HepG2 (cell line): Measurements from ENCODE around the gene CASKIN2. TPM values are rescaled to one million over a fixed set of nuclear protein-coding genes. Genes with fewer than 3 reads are reported as not detected.
A peak's percentile ranks its signal among the peaks of the same experiment; 100 is the strongest.

Experiments used
- GPBP1L1 ChIP-seq: sonication (generic); formaldehyde crosslinking; IDR thresholded peaks from 2 replicates; pipeline ENCODE4 v1.5.0; 2020; ENCODE audit warnings: mild to moderate bottlenecking, missing genetic modification reagents
- IRX3 ChIP-seq: sonication (generic); formaldehyde crosslinking; IDR thresholded peaks from 2 replicates; pipeline ENCODE4 v1.8.1; 2023; ENCODE audit warnings: mild to moderate bottlenecking, low read depth, missing genetic modification reagents, borderline replicate concordance
- MAZ ChIP-seq, 2 experiments: sonication (generic) in 1 of 2; formaldehyde crosslinking in 1 of 2; IDR thresholded peaks; 2 replicates each; pipeline versions ENCODE4 v1.5.0 to v1.6.1; 2012 to 2020; ENCODE audit warnings: low read depth in 2 of 2, mild to moderate bottlenecking in 2 of 2, borderline replicate concordance in 1 of 2, improper control_type of control experiment in 1 of 2, low read length in 1 of 2, missing genetic modification reagents in 1 of 2, moderate library complexity in 1 of 2
- MTA1 ChIP-seq: sonication (generic); formaldehyde crosslinking; IDR thresholded peaks from 2 replicates; pipeline ENCODE4 v1.4.0; 2020; ENCODE audit warnings: missing genetic modification reagents, mild to moderate bottlenecking, borderline replicate concordance
- MZF1 ChIP-seq: sonication (generic); formaldehyde crosslinking; IDR thresholded peaks from 2 replicates; pipeline ENCODE4 v1.8.1; 2023; ENCODE audit warnings: mild to moderate bottlenecking, missing genetic modification reagents, borderline replicate concordance
- NAIF1 ChIP-seq: sonication (generic); formaldehyde crosslinking; IDR thresholded peaks from 2 replicates; pipeline ENCODE4 v1.5.0; 2020; ENCODE audit warnings: mild to moderate bottlenecking, missing genetic modification reagents, borderline replicate concordance
- NR0B2 ChIP-seq: sonication (generic); formaldehyde crosslinking; IDR thresholded peaks from 2 replicates; pipeline ENCODE4 v1.4.0; 2020; ENCODE audit warnings: mild to moderate bottlenecking, missing genetic modification reagents
- NR1H2 ChIP-seq: sonication (generic); formaldehyde crosslinking; IDR thresholded peaks from 2 replicates; pipeline ENCODE4 v1.8.1; 2022; ENCODE audit warnings: low read depth, missing genetic modification reagents, borderline replicate concordance
- SOX13 ChIP-seq, 3 experiments: fragments of 450-650 bp in 1 of 3; sonication (generic) in 1 of 3; formaldehyde crosslinking in 1 of 3; IDR thresholded peaks in 2 of 3; conservative IDR thresholded peaks in 1 of 3; 2 replicates each; pipeline versions ENCODE4 v1.5.0 to v1.6.1; 2016 to 2020; ENCODE audit warnings: antibody characterized with exemption in 1 of 3, mild to moderate bottlenecking in 1 of 3, missing compliant biosample characterization in 1 of 3, missing genetic modification reagents in 1 of 3, moderate library complexity in 1 of 3
- TCF12 ChIP-seq, 2 experiments: fragments of 450-650 bp in 1 of 2; sonication (generic) in 1 of 2; formaldehyde crosslinking in 1 of 2; IDR thresholded peaks; 2 replicates each; pipeline versions ENCODE4 v1.6.1 to v1.8.0; 2017 to 2022; ENCODE audit warnings: antibody characterized with exemption in 1 of 2, mild to moderate bottlenecking in 1 of 2, missing genetic modification reagents in 1 of 2, moderate library complexity in 1 of 2
- TRIM24 ChIP-seq: sonication (generic); formaldehyde crosslinking; IDR thresholded peaks from 2 replicates; pipeline ENCODE4 v1.8.0; 2022; ENCODE audit warnings: mild to moderate bottlenecking, missing genetic modification reagents
- ZHX1 ChIP-seq: sonication (generic); formaldehyde crosslinking; IDR thresholded peaks from 2 replicates; pipeline ENCODE4 v1.8.1; 2022; ENCODE audit warnings: low read depth, mild to moderate bottlenecking, missing genetic modification reagents
- ZNF143 ChIP-seq: sonication (generic); formaldehyde crosslinking; IDR thresholded peaks from 2 replicates; pipeline ENCODE4 v1.4.0; 2020; ENCODE audit warnings: missing genetic modification reagents
- ZNF260 ChIP-seq: sonication (generic); formaldehyde crosslinking; IDR thresholded peaks from 2 replicates; pipeline ENCODE4 v1.4.0; 2020; ENCODE audit warnings: missing genetic modification reagents, low read depth, mild to moderate bottlenecking, borderline replicate concordance
- ZNF292 ChIP-seq: sonication (generic); formaldehyde crosslinking; IDR thresholded peaks from 2 replicates; pipeline ENCODE4 v1.8.1; 2022; ENCODE audit warnings: mild to moderate bottlenecking, low read depth, missing genetic modification reagents, borderline replicate concordance
- ZNF326 ChIP-seq: sonication (generic); formaldehyde crosslinking; IDR thresholded peaks from 2 replicates; pipeline ENCODE4 v1.4.0; 2020; ENCODE audit warnings: missing genetic modification reagents, borderline replicate concordance
- ZNF382 ChIP-seq: sonication (generic); formaldehyde crosslinking; IDR thresholded peaks from 2 replicates; pipeline ENCODE4 v1.5.0; 2020; ENCODE audit warnings: missing genetic modification reagents, mild to moderate bottlenecking, borderline replicate concordance
- ZNF709 ChIP-seq: sonication (generic); formaldehyde crosslinking; IDR thresholded peaks from 2 replicates; pipeline ENCODE4 v1.5.0; 2020; ENCODE audit warnings: mild to moderate bottlenecking, missing genetic modification reagents
- ZNF788 ChIP-seq: sonication (generic); formaldehyde crosslinking; IDR thresholded peaks from 2 replicates; pipeline ENCODE4 v1.5.0; 2020; ENCODE audit warnings: mild to moderate bottlenecking, missing genetic modification reagents, borderline replicate concordance
- ZNF879 ChIP-seq: sonication (generic); formaldehyde crosslinking; IDR thresholded peaks from 2 replicates; pipeline ENCODE4 v1.8.1; 2023; ENCODE audit warnings: missing genetic modification reagents
- polyA plus RNA-seq, 8 experiments: library from polyadenylated mRNA; depleted of rRNA in 3 of 8; stranded (reverse) in 7 of 8; unstranded in 1 of 8; fragments of >200 nt; fragmentation: Illumina TruSeq in 4 of 8; extraction: Trizol in 4 of 8; gene quantifications; 2 replicates each; pipeline versions ENCODE4 v1.2.1 to v1.2.3, GENCODE V29; 2011 to 2016; ENCODE audit warnings: low read depth in 4 of 8, missing spikeins in 1 of 8, mixed read lengths in 1 of 8; ENCODE audit not compliant: insufficient read depth in 1 of 8
- total RNA-seq, 5 experiments: library from RNA; depleted of rRNA; stranded (reverse); fragments of >200 nt; fragmentation: Illumina TruSeq; extraction: Trizol; gene quantifications; 2 replicates each; pipeline ENCODE4 v1.2.3, GENCODE V29; 2016; ENCODE audit warnings: low read depth in 1 of 5

Gene CASKIN2
- total and polyA plus RNA-seq, 2 of the 13 experiments (the other 11 are each of a cell fraction or from before 2014, with no cell fraction given): 5.2 to 7.8 TPM

GRCh38 chr17:75549246-75550138 lies 34.2 kb upstream of the CASKIN2 start (continued):
- TF ChIP-seq MAZ (IDR thresholded peaks at IDR 0.05; ENCODE audit: borderline replicate concordance, low read depth, low read length) (no peak), MAZ (CRISPR knock-in tag; IDR thresholded peaks at IDR 0.05; ENCODE audit: low read depth) (peak; percentile 79; the same call in 1 of the 2 replicates), NR0B2 (CRISPR knock-in tag) (peak; percentile 91), ZHX1 (CRISPR knock-in tag) (0 out of 2 replicates have a peak, but pooled peaks have one; percentile 54), ZNF788 (CRISPR knock-in tag) (peak; percentile 88), ZNF292 (CRISPR knock-in tag) (no peak; the same call in 1 of the 2 replicates), NR1H2 (CRISPR knock-in tag) (no peak), GPBP1L1 (no peak), IRX3 (CRISPR knock-in tag) (no peak), ZNF382 (CRISPR knock-in tag) (no peak), ZNF879 (no peak), ZNF709 (CRISPR knock-in tag) (peak; percentile 92), ZNF260 (CRISPR knock-in tag) (no peak), MZF1 (no peak), ZNF326 (CRISPR knock-in tag) (no peak), MTA1 (CRISPR knock-in tag) (peak; percentile 83; the same call in 1 of the 2 replicates), SOX13 (IDR thresholded peaks at IDR 0.05) (no peak; the same call in 1 of the 2 replicates), SOX13 (CRISPR knock-in tag; conservative IDR thresholded peaks at IDR 0.05 in 1 of 2, IDR thresholded peaks at IDR 0.05 in 1 of 2) (peak in 1 of 2 experiments; percentile 70; a peak in 2 of 4 replicates), TRIM24 (CRISPR knock-in tag) (no peak), ZNF143 (CRISPR knock-in tag) (peak; percentile 86), NAIF1 (CRISPR knock-in tag) (no peak), TCF12 (IDR thresholded peaks at IDR 0.05) (no peak), TCF12 (CRISPR knock-in tag; IDR thresholded peaks at IDR 0.05) (peak; percentile 80)
